OCI-LY7 (cell line): ENCODE measurements around the gene DLGAP4.

Experiments
- CTCF ChIP-seq: fragments of 200-600 bp; sonication (generic); conservative IDR thresholded peaks from 2 replicates; pipeline ENCODE4 v1.5.1; 2014; ENCODE audit warnings: mild to moderate bottlenecking, antibody characterized with exemption, low read length, moderate library complexity, mixed read lengths
- EZH2phosphoT487 ChIP-seq: fragments of 200-600 bp; sonication (generic); IDR thresholded peaks from 2 replicates; pipeline ENCODE4 v1.6.1; 2018; ENCODE audit warnings: low read depth, borderline replicate concordance, mild to moderate bottlenecking, mixed run types, antibody characterized with exemption, low read length, moderate library complexity, mixed read lengths

GRCh38 chr20:36311854-36312723, 6.0 kb downstream of the DLGAP4 start:
- TF ChIP-seq CTCF (no peak), EZH2phosphoT487 (no peak)
